Colonic mucosa (tissue), 4 donors: ENCODE measurements around the gene RAB28. TPM values are rescaled to one million over a fixed set of nuclear protein-coding genes. Genes with fewer than 3 reads are reported as not detected.

Source experiments
- DNase-seq: peaks from one replicate; pipeline ENCODE4 v3.0.0-alpha.2; 2020
- H3K27ac ChIP-seq: fragments of 200-600 bp; one replicate; pipeline ENCODE4 v1.8.0; 2021
- H3K27me3 ChIP-seq: fragments of 200-600 bp; one replicate; pipeline ENCODE4 v1.8.0; 2021
- H3K36me3 ChIP-seq: fragments of 200-600 bp; one replicate; pipeline ENCODE4 v1.8.0; 2021
- H3K4me1 ChIP-seq: fragments of 200-600 bp; one replicate; pipeline ENCODE4 v1.8.0; 2021; ENCODE audit warnings: mild to moderate bottlenecking
- H3K4me3 ChIP-seq: fragments of 200-600 bp; one replicate; pipeline ENCODE4 v1.8.0; 2021
- H3K9ac ChIP-seq, 2 donors: one replicate each; pipeline ENCODE4 v1.7.0; 2013; ENCODE audit warnings: control low read depth in 2 of 2, low read depth in 2 of 2, low read length in 2 of 2
- H3K9me3 ChIP-seq: fragments of 200-600 bp; one replicate; pipeline ENCODE4 v1.8.0; 2021
- intact Hi-C: fragments of 100-400 bp; cut with DNase I; formaldehyde crosslinking; loops from one replicate; pipeline ENCODE4 v1.14.1; 2022
- total RNA-seq, 2 donors: library from RNA; stranded (reverse); fragmentation: NEBNext Ultra II Directional in 1 of 2; extraction: Animal tissue kit (Norgen Biotek cat#: 25700) in 1 of 2; gene quantifications; one replicate each; pipeline ENCODE4 v1.2.1, GENCODE V29; 2021
- TF ChIP-seq, protein P1 (sequence below): fragments of 200-600 bp; IDR thresholded peaks from one replicate; pipeline ENCODE4 v1.8.0; 2022; ENCODE audit warnings: antibody characterized with exemption, mild to moderate bottlenecking
- donor health status: healthy.
- donor health status: DM: no; HTN: no; CAD: no.
- donor health status: DM: no; HTN: no; CAD: no.

Gene RAB28
- total RNA-seq, 2 donors from 2014 or later: 13.0 to 13.3 TPM

DNA sequence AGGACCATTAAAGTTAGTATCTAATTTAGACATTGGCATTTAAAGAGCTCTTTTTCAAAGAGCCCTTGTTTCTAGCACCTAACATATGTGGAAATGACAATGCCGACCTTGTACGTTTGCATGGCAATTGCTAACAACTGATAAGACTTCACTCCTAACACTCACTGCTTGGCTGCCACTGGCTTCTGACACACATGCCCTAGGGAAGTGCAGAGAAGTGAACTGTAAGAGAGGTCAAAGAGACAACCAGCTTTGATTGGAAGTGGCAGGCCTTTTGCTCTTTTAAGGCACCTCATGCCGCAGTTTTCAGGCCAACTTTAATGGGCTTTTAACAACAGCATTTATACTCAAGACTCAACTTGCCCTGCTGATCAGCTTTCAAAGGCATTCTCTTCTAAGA is 158.4 kb downstream of the RAB28 start:
- intact Hi-C loops: no loop called here
- no peak for DNase-seq

DNA sequence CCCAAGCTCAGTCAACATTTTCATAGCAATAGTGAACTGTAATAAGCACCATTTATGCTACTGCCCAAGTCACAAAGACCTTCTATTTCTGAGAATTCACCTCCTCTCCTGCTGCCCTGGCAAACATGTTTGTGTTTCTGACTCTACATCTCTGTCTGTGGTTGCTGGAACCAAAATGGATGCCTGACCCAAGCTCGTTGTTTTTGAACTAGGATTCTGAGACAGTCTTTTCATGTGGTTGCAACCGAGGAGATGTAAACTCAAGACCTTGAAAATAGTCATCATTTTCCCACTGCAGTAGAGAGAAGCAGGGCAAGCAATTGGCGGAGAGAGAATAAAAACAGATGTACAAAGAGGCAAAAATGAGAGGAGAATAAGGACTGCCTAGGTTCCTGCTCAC is 160.2 kb downstream of the RAB28 start:
- Histone ChIP-seq H3K4me1 (no peaks in the 10 kb centered on the region), H3K9ac (no peak overlapping the region), H3K4me3 (no peak overlapping the region), H3K27ac (no peak overlapping the region), H3K36me3 (no peaks in the 10 kb centered on the region), H3K9me3 (no peaks in the 10 kb centered on the region), H3K27me3 (no peaks in the 10 kb centered on the region)
- intact Hi-C loops: no loop called here
- DNase-seq: no peak
- TF ChIP-seq, protein P1, sequence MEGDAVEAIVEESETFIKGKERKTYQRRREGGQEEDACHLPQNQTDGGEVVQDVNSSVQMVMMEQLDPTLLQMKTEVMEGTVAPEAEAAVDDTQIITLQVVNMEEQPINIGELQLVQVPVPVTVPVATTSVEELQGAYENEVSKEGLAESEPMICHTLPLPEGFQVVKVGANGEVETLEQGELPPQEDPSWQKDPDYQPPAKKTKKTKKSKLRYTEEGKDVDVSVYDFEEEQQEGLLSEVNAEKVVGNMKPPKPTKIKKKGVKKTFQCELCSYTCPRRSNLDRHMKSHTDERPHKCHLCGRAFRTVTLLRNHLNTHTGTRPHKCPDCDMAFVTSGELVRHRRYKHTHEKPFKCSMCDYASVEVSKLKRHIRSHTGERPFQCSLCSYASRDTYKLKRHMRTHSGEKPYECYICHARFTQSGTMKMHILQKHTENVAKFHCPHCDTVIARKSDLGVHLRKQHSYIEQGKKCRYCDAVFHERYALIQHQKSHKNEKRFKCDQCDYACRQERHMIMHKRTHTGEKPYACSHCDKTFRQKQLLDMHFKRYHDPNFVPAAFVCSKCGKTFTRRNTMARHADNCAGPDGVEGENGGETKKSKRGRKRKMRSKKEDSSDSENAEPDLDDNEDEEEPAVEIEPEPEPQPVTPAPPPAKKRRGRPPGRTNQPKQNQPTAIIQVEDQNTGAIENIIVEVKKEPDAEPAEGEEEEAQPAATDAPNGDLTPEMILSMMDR: no peak

More for the DNA sequence above, 158.4 kb downstream of the RAB28 start:
- Histone ChIP-seq H3K4me3 (no peak overlapping the region), H3K36me3 (no peaks in the 10 kb centered on the region), H3K9ac (no peak overlapping the region), H3K27me3 (no peaks in the 10 kb centered on the region), H3K9me3 (no peaks in the 10 kb centered on the region), H3K27ac (no peak overlapping the region), H3K4me1 (no peaks in the 10 kb centered on the region)
- TF ChIP-seq, protein P1: no peak

DNA sequence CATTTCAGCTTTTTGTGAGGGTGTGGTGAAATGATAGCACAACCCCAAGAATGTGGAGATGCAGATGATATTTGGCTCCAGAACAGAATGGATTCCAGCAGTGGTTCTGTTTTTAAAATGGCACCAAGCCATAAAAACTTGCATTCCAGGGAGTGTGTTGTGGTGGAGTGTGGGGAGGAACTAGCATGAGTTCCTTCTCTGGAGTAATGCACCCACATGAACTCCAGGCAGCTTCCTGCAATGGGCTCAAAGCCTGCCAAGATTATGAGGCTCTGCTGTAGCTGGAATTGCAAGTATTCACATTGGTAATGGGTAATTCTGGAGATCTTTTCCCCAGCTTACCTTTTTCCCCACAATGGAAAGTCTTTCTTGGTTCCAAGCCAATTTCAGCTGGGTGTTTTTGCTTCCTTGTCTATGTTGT is 161.4 kb downstream of the RAB28 start:
- Histone ChIP-seq H3K36me3 (no peaks in the 10 kb centered on the region), H3K27me3 (no peaks in the 10 kb centered on the region), H3K9ac (no peak overlapping the region), H3K4me3 (no peak overlapping the region), H3K27ac (no peak overlapping the region), H3K4me1 (no peaks in the 10 kb centered on the region), H3K9me3 (no peaks in the 10 kb centered on the region)
- DNase-seq: no peak
- intact Hi-C loops: no loop called here
- TF ChIP-seq, protein P1: no peak

Other genes starting within 250 kb of the RAB28 start
- 1 to 10 TPM in 1 of 2 donors, under 1 TPM in 1; 0.35 to 1.4 TPM for gene NKX3-2, start 60.2 kb upstream of the RAB28 start, total RNA-seq
- gene BOD1L1, start 143.4 kb upstream of the RAB28 start, total RNA-seq: 10 to 100 TPM; 20.7 to 24.7 TPM